ENCODE data around the gene ZNF608. TPM values are rescaled to one million over a fixed set of nuclear protein-coding genes. Genes with fewer than 3 reads are reported as not detected.

The ZNF608 gene
- total and polyA plus RNA-seq, 3 donors from 2014 or later, result 28.7 to 42.4 (median 42.1) TPM

DNA sequence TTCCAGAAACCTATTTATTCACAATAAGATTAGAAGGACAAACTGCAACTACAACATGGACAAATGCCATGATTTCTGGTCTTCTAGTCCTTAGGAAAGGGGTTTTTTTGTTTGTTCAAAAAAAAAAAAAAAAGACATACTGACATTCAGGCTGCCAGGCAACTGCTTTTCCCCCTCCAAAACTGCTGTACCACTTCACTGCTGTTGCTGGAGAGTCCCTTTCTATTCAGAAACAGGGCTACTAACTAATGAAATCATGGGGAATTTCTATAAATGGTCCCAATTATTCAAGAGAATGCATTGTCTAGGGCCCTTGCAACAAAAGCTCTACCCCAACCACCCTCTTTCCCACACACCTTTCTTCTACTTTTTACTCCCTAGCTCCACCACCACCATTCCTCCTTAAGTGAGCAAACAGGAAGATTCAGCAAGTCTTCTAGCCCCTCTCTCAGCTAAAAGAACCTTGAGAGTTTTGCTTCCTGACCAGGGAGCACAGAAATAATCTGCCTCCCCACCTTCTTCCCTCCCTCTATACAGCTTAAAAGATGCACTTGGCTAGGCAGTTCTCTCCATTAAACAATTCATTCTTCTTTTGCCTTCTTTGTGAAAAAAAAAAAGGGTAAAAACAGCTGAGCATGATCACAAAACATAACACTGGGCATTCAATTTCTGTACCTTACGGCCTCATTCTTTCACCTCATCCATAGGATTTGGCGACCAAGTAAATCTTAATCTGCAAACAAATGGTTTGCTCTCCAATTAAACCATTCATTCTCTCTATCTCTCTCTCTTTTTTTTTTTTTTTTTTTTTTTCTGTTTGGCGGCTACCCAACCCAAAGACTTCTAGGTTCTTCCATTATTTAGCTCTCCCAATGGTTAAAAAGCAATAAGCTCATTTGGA is 13.8 kb downstream of the ZNF608 start:
- Histone ChIP-seq H3K4me1 (no peaks in the 10 kb centered on the region), H3K27me3 (no peaks in the 10 kb centered on the region), H3K4me3 (no peak overlapping the region), H3K27ac (no peak overlapping the region), H3K36me3 (ENCODE audit: low read depth, missing control alignments) (no peaks in the 10 kb centered on the region), H3K9me3 (no peaks in the 10 kb centered on the region)
- 95 to 98% methylated on average over 3 of the region's 3 CpGs for WGBS, 2 donors
- DNase-seq, result no peak
- intact Hi-C loops (cut with DNase I; ENCODE audit: low total_unique reads), result no loop called here
- TF ChIP-seq, protein P1, sequence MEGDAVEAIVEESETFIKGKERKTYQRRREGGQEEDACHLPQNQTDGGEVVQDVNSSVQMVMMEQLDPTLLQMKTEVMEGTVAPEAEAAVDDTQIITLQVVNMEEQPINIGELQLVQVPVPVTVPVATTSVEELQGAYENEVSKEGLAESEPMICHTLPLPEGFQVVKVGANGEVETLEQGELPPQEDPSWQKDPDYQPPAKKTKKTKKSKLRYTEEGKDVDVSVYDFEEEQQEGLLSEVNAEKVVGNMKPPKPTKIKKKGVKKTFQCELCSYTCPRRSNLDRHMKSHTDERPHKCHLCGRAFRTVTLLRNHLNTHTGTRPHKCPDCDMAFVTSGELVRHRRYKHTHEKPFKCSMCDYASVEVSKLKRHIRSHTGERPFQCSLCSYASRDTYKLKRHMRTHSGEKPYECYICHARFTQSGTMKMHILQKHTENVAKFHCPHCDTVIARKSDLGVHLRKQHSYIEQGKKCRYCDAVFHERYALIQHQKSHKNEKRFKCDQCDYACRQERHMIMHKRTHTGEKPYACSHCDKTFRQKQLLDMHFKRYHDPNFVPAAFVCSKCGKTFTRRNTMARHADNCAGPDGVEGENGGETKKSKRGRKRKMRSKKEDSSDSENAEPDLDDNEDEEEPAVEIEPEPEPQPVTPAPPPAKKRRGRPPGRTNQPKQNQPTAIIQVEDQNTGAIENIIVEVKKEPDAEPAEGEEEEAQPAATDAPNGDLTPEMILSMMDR (IDR thresholded peaks at IDR 0.05), result no peak
- TF ChIP-seq POLR2A (IDR thresholded peaks at IDR 0.05), result no peak

DNA sequence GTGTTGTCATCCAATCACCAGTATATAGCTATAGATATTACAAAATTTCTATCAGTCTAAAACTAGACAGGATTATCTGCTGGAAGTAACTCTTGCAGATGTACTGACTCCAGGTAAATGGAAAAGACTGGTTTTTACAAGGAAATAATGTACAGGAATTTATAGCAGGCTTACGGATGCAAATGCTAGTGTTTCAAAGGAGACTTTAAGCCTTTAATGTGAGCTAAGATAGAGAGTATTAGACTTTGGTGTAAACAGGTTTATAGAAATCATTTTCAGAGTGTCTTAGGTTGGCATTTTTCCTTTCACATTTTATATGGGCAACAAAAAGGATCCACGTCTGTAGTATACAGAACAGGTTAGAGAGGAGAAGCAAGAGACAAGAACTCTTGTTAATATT is 16.1 kb downstream of the ZNF608 start:
- H3K36me3 ChIP-seq (ENCODE audit: low read depth, missing control alignments), result no peaks in the 10 kb centered on the region
- no peak for DNase-seq
- WGBS, 2 donors, result 89 to 91% methylated on average over 2 of the region's 2 CpGs
- intact Hi-C loops (cut with DNase I; ENCODE audit: low total_unique reads), result no loop called here
- H3K9me3 ChIP-seq, result no peaks in the 10 kb centered on the region
- H3K4me3 ChIP-seq, result no peak overlapping the region
- H3K4me1 ChIP-seq, result no peaks in the 10 kb centered on the region
- TF ChIP-seq, protein P1 (IDR thresholded peaks at IDR 0.05), result no peak
- no peak for TF ChIP-seq POLR2A (IDR thresholded peaks at IDR 0.05)
- H3K27ac ChIP-seq, result no peak overlapping the region
- H3K27me3 ChIP-seq, result no peaks in the 10 kb centered on the region

DNA sequence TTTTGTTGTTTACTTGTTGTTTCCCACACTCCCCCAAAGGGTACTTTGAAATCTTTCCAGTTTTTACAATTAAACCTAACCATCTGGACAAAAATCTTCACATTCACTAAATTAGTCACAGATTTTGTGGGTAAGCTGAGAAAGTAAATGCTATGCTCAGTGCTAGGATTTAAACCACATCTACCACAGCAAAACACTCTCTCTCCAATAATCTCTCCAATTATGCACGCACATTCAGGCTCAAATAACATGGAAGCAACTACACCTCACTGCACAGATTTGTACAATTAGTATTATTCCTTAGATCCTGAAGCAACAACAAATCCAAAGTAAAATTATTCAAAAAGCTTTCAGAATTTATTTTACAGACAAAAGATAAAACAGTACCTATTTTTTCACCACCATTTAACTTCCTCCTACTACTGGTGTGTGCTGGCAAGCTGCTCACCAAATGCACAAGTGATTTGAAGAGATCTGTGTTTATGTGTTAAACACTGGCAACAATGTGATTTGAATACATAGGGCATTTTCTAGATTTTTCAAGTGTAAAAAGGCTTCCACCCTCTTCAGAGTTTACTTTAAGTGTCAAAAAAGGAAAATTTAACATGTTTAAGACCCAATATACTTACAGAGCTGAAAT is 16.6 kb downstream of the ZNF608 start:
- Histone ChIP-seq H3K27ac (no peak overlapping the region), H3K27me3 (no peaks in the 10 kb centered on the region), H3K9me3 (no peaks in the 10 kb centered on the region), H3K4me3 (no peak overlapping the region), H3K36me3 (ENCODE audit: low read depth, missing control alignments) (no peaks in the 10 kb centered on the region), H3K4me1 (no peaks in the 10 kb centered on the region)
- TF ChIP-seq POLR2A (IDR thresholded peaks at IDR 0.05), result no peak
- TF ChIP-seq, protein P1 (IDR thresholded peaks at IDR 0.05), result no peak
- WGBS, 2 donors, result 94 to 97% methylated on average over 1 of the region's 1 CpG
- DNase-seq, result no peak
- intact Hi-C loops (cut with DNase I; ENCODE audit: low total_unique reads), result no loop called here

DNA sequence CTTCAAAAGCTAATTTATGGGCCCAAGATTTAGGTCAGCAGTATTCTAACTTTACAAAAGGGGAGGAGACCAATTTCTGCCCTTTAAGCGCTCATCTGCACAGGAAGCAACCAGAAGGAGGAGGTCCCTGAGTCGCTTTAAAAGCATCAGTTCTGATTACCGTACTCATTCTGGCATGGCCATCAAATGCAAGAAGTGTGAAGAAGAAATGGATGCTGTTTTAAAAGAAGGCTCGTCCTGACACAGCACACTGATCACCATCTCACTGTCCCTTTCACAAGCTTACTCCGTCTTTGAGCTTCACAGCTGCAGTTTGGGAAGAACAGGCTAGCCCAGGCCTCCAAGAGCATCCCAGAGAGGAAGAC is 17.5 kb downstream of the ZNF608 start:
- Histone ChIP-seq H3K27me3 (no peaks in the 10 kb centered on the region), H3K27ac (no peak overlapping the region), H3K36me3 (ENCODE audit: low read depth, missing control alignments) (no peaks in the 10 kb centered on the region), H3K4me3 (no peak overlapping the region), H3K9me3 (no peaks in the 10 kb centered on the region), H3K4me1 (no peaks in the 10 kb centered on the region)
- 91 to 95% methylated on average over 3 to 5 of the region's 5 CpGs for WGBS, 2 donors
- intact Hi-C loops (cut with DNase I; ENCODE audit: low total_unique reads), result no loop called here
- TF ChIP-seq POLR2A (IDR thresholded peaks at IDR 0.05), result no peak
- TF ChIP-seq, protein P1 (IDR thresholded peaks at IDR 0.05), result no peak
- DNase-seq, result no peak

Data from testis (tissue), 3 donors.